ENCODE data around the gene L3MBTL4. TPM values are rescaled to one million over a fixed set of nuclear protein-coding genes. Genes with fewer than 3 reads are reported as not detected.

L3MBTL4 gene
- total and polyA plus RNA-seq, 9 of the 15 experiments (the other 6 are each of a cell fraction or from before 2014, with no cell fraction given): not detected

DNA sequence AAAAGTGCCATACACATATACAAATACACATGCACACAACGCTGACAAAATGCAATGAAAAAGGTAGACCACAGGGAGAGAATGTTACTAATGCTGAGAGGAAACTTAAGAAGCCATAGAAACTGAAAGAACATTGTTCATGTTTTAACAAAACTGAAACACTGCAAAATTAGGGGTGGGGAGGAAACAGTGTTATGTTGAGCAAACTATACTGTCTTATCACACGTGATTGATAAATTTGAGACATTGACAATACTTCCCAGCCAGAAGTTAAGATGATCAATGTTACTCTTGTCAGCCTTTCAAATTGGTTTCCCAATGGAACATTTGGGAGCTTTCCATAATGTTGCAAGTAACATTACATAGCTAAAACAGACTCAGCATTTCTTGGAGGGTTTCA, 165.5 kb downstream of the L3MBTL4 start:
- FAIRE-seq (no peak), ATAC-seq (no peak), DNase-seq (ENCODE audit: extremely low read depth in 1 of 4, low spot score in 3 of 4) (no peak)
- H3K4me2 ChIP-seq (ENCODE audit: insufficient read depth, low read length): no peak overlapping the region
- H3K9me3 ChIP-seq (replicated peaks; ENCODE audit: control insufficient read depth, insufficient read depth, low read depth, low read length): 0 out of 2 replicates have a peak, but pooled peaks cover 2% of the 10 kb centered on the region
- H3K9me1 ChIP-seq (ENCODE audit: control insufficient read depth, insufficient read depth, low read length): no peaks in the 10 kb centered on the region
- no peak overlapping the region for H3K9ac ChIP-seq (ENCODE audit: insufficient read depth in 1 of 2, low read depth in 2 of 2, low read length in 2 of 2)
- CTCF ChIA-PET (ENCODE audit: low intra/inter-chr PET ratio): no interaction called here
- no peaks in the 10 kb centered on the region for H3K27me3 ChIP-seq (ENCODE audit: control insufficient read depth in 2 of 2, insufficient read depth in 2 of 2, low read length in 2 of 2)
- H3K79me2 ChIP-seq (ENCODE audit: control insufficient read depth, insufficient read depth, low read length): no peaks in the 10 kb centered on the region
- H3K4me1 ChIP-seq (replicated peaks in 1 of 2; ENCODE audit: control insufficient read depth in 2 of 2, insufficient read depth in 2 of 2, low read length in 2 of 2): no peaks in the 10 kb centered on the region
- intact Hi-C loops (cut with micrococcal nuclease) (no loop called here), in situ Hi-C loops (cut with MboI) (no loop called here)
- 0% methylated on average over 2 of the region's 2 CpGs for WGBS (ENCODE audit: insufficient coverage, low coverage, missing lambda C conversion rate)
- H3K27ac ChIP-seq (ENCODE audit: extremely low read depth, low read depth, low read length): no peak overlapping the region
- POLR2A ChIA-PET: no interaction called here
- H3K36me3 ChIP-seq (ENCODE audit: control insufficient read depth, insufficient read depth, low read length): no peaks in the 10 kb centered on the region
- H3K4me3 ChIP-seq: no peak overlapping the region
- no peak overlapping the region for H2AFZ ChIP-seq (ENCODE audit: low read depth, low read length)
- no TSS peak for BruUV-seq (replicated peaks)
- H4K20me1 ChIP-seq (replicated peaks; ENCODE audit: control insufficient read depth, insufficient read depth, low read length): no peaks in the 10 kb centered on the region
- no peak for TF ChIP-seq CUX1 (CRISPR knock-in tag; IDR thresholded peaks at IDR 0.05)
- no peak for TF ChIP-seq SREBF2 (CRISPR knock-in tag; IDR thresholded peaks at IDR 0.05)
- no peak for TF ChIP-seq PURB (CRISPR knock-in tag; IDR thresholded peaks at IDR 0.05; ENCODE audit: low read depth)
- TF ChIP-seq YY1 (IDR thresholded peaks at IDR 0.05; ENCODE audit: borderline replicate concordance in 1 of 3, control insufficient read depth in 1 of 3, extremely low read depth in 1 of 3, insufficient read depth in 3 of 3, insufficient read length in 1 of 3, insufficient replicate concordance in 2 of 3, low read depth in 1 of 3, low read length in 2 of 3): no peak
- no peak for TF ChIP-seq RFX1 (IDR thresholded peaks at IDR 0.05)
- TF ChIP-seq ZNF263 (CRISPR knock-in tag; IDR thresholded peaks at IDR 0.05; ENCODE audit: borderline replicate concordance): no peak
- no peak for TF ChIP-seq HBP1 (CRISPR knock-in tag; IDR thresholded peaks at IDR 0.05)
- no peak for TF ChIP-seq HMGN3 (IDR thresholded peaks at IDR 0.05; ENCODE audit: borderline replicate concordance, extremely low read depth, insufficient read length, low read depth, low read length)
- no peak for TF ChIP-seq ETV1 (tag; conservative IDR thresholded peaks at IDR 0.05; ENCODE audit: low read depth)
- no peak for TF ChIP-seq NR0B1 (IDR thresholded peaks at IDR 0.05; ENCODE audit: partially characterized antibody)
- TF ChIP-seq ZNF445 (CRISPR knock-in tag; IDR thresholded peaks at IDR 0.05; ENCODE audit: low read depth): no peak
- TF ChIP-seq TCF3 (CRISPR knock-in tag; IDR thresholded peaks at IDR 0.05): no peak
- TF ChIP-seq GATAD2A (IDR thresholded peaks at IDR 0.05): no peak
- TF ChIP-seq CBX1 (IDR thresholded peaks at IDR 0.05; ENCODE audit: low read depth): no peak
- TF ChIP-seq SMAD2 (IDR thresholded peaks at IDR 0.05; ENCODE audit: low read depth, low read length): no peak

All from K562 (cell line).